ENCODE results near the gene P2RY8. TPM values are rescaled to one million over a fixed set of nuclear protein-coding genes. Genes with fewer than 3 reads are reported as not detected.

P2RY8 gene
- total and polyA plus RNA-seq, 10 of the 15 experiments (the other 5 are each of a cell fraction or from before 2014, with no cell fraction given), result 2.0 to 64.4 (median 36.5) TPM

DNA sequence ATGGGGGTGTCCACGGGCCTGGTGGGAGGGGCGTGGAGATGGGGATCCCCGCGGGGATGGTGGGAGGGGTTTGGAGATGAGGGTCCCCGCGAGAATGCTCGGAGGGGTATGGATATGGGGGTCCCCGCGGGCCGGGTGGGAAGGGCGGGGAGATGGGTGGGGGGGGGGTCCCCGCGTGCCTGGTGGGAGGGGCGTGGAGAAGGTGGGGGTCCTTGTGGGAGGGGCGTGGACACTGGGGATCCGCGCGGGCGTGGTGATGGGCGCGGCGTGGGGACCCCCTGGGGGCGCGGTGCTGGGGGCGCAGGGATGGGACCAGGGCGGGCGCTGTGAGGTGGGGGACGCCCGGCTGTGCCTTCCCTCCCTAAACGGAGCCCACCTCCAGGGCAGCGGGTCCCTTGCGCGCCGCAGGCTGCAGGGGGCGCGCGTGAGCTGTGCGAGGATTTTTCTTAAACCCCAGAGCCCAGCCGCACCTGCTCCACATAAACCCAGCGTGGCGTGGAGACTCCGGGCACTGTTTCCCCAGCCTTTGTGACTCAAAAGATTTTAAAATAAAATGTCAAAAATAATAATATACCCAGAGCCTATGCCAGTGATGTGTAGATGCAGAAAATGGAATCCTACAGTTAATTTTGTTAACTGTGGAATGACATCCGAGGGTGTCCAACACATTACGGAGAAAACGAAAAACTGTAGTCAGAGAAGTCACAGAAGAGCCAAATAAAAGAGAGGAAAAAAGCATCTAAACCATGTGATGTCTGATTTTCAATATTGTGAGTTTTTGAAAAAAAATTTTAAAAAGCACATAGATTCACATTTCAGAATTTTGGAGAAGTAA lies 82.8 kb downstream of the P2RY8 start (continued):
- TF ChIP-seq, protein P1, sequence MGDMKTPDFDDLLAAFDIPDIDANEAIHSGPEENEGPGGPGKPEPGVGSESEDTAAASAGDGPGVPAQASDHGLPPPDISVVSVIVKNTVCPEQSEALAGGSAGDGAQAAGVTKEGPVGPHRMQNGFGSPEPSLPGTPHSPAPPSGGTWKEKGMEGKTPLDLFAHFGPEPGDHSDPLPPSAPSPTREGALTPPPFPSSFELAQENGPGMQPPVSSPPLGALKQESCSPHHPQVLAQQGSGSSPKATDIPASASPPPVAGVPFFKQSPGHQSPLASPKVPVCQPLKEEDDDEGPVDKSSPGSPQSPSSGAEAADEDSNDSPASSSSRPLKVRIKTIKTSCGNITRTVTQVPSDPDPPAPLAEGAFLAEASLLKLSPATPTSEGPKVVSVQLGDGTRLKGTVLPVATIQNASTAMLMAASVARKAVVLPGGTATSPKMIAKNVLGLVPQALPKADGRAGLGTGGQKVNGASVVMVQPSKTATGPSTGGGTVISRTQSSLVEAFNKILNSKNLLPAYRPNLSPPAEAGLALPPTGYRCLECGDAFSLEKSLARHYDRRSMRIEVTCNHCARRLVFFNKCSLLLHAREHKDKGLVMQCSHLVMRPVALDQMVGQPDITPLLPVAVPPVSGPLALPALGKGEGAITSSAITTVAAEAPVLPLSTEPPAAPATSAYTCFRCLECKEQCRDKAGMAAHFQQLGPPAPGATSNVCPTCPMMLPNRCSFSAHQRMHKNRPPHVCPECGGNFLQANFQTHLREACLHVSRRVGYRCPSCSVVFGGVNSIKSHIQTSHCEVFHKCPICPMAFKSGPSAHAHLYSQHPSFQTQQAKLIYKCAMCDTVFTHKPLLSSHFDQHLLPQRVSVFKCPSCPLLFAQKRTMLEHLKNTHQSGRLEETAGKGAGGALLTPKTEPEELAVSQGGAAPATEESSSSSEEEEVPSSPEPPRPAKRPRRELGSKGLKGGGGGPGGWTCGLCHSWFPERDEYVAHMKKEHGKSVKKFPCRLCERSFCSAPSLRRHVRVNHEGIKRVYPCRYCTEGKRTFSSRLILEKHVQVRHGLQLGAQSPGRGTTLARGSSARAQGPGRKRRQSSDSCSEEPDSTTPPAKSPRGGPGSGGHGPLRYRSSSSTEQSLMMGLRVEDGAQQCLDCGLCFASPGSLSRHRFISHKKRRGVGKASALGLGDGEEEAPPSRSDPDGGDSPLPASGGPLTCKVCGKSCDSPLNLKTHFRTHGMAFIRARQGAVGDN (IDR thresholded peaks at IDR 0.05), result peak; percentile 40; the same call in 1 of the 2 replicates
- TF ChIP-seq EP300 (IDR thresholded peaks at IDR 0.05; ENCODE audit: borderline replicate concordance in 1 of 2, control insufficient read depth in 1 of 2, low read depth in 2 of 2, low read length in 2 of 2), result no peak
- TF ChIP-seq TAF1 (IDR thresholded peaks at IDR 0.05; ENCODE audit: borderline replicate concordance, low read depth, low read length), result no peak
- peak; percentile 86 for TF ChIP-seq TCF12 (IDR thresholded peaks at IDR 0.05; ENCODE audit: low read depth, low read length)
- TF ChIP-seq YY1 (IDR thresholded peaks at IDR 0.05; ENCODE audit: low read depth, low read length), result peak; percentile 85
- 0 out of 2 replicates have a peak, but pooled peaks have one; percentile 33 for TF ChIP-seq HCFC1 (IDR thresholded peaks at IDR 0.05; ENCODE audit: low read length)
- TF ChIP-seq CBX5 (IDR thresholded peaks at IDR 0.05; ENCODE audit: low read depth), result peak; percentile 65; the same call in 1 of the 2 replicates
- peak; percentile 58 to 66 for TF ChIP-seq BHLHE40 (IDR thresholded peaks at IDR 0.05; ENCODE audit: borderline replicate concordance in 1 of 2, low read depth in 2 of 2, low read length in 1 of 2)
- TF ChIP-seq, protein P2, sequence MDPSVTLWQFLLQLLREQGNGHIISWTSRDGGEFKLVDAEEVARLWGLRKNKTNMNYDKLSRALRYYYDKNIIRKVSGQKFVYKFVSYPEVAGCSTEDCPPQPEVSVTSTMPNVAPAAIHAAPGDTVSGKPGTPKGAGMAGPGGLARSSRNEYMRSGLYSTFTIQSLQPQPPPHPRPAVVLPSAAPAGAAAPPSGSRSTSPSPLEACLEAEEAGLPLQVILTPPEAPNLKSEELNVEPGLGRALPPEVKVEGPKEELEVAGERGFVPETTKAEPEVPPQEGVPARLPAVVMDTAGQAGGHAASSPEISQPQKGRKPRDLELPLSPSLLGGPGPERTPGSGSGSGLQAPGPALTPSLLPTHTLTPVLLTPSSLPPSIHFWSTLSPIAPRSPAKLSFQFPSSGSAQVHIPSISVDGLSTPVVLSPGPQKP (IDR thresholded peaks at IDR 0.05; ENCODE audit: low read depth, low read length), result 0 out of 2 replicates have a peak, but pooled peaks have one; percentile 28
- no peak for TF ChIP-seq ZZZ3 (IDR thresholded peaks at IDR 0.05; ENCODE audit: control insufficient read depth, insufficient read length, low read depth)
- TF ChIP-seq, protein P3, sequence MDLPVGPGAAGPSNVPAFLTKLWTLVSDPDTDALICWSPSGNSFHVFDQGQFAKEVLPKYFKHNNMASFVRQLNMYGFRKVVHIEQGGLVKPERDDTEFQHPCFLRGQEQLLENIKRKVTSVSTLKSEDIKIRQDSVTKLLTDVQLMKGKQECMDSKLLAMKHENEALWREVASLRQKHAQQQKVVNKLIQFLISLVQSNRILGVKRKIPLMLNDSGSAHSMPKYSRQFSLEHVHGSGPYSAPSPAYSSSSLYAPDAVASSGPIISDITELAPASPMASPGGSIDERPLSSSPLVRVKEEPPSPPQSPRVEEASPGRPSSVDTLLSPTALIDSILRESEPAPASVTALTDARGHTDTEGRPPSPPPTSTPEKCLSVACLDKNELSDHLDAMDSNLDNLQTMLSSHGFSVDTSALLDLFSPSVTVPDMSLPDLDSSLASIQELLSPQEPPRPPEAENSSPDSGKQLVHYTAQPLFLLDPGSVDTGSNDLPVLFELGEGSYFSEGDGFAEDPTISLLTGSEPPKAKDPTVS (IDR thresholded peaks at IDR 0.05; ENCODE audit: low read depth, low read length), result 0 out of 2 replicates have a peak, but pooled peaks have one; percentile 31
- TF ChIP-seq EGR1 (IDR thresholded peaks at IDR 0.05; ENCODE audit: borderline replicate concordance in 1 of 2, low read depth in 2 of 2, low read length in 2 of 2), result no peak
- peak; percentile 86 for TF ChIP-seq SMARCA5 (IDR thresholded peaks at IDR 0.05)
- peak; percentile 52; the same call in 1 of the 2 replicates for TF ChIP-seq ZNF217 (IDR thresholded peaks at IDR 0.05)
- TF ChIP-seq ZNF24 (IDR thresholded peaks at IDR 0.05), result peak; percentile 88
- TF ChIP-seq, protein P4, sequence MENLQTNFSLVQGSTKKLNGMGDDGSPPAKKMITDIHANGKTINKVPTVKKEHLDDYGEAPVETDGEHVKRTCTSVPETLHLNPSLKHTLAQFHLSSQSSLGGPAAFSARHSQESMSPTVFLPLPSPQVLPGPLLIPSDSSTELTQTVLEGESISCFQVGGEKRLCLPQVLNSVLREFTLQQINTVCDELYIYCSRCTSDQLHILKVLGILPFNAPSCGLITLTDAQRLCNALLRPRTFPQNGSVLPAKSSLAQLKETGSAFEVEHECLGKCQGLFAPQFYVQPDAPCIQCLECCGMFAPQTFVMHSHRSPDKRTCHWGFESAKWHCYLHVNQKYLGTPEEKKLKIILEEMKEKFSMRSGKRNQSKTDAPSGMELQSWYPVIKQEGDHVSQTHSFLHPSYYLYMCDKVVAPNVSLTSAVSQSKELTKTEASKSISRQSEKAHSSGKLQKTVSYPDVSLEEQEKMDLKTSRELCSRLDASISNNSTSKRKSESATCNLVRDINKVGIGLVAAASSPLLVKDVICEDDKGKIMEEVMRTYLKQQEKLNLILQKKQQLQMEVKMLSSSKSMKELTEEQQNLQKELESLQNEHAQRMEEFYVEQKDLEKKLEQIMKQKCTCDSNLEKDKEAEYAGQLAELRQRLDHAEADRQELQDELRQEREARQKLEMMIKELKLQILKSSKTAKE (IDR thresholded peaks at IDR 0.05; ENCODE audit: low read depth, poor library complexity, severe bottlenecking), result peak; percentile 46
- 0 out of 2 replicates have a peak, but pooled peaks have one; percentile 51 for TF ChIP-seq ESRRA (IDR thresholded peaks at IDR 0.05; ENCODE audit: low read length)
- TF ChIP-seq PAX5 (IDR thresholded peaks at IDR 0.05; ENCODE audit: borderline replicate concordance, low read depth, low read length), result peak; percentile 63; the same call in 1 of the 2 replicates
- 0 out of 2 replicates have a peak, but pooled peaks have one; percentile 54 for TF ChIP-seq MEF2A (IDR thresholded peaks at IDR 0.05; ENCODE audit: insufficient read depth, low read depth, low read length)
- TF ChIP-seq EED (IDR thresholded peaks at IDR 0.05; ENCODE audit: low read depth), result peak; percentile 39; the same call in 1 of the 2 replicates
